HG03025 (cell line): ENCODE measurements around the gene MYH9.

ENCODE experiments used
- ATAC-seq: cut with Tn5 transposase; IDR thresholded peaks from one replicate; pipeline ENCODE4 v1.9.1; 2021; ENCODE audit warnings: mild to moderate bottlenecking, moderate library complexity; ENCODE audit not compliant: unreplicated experiment, low FRiP score

The MYH9 gene

DNA sequence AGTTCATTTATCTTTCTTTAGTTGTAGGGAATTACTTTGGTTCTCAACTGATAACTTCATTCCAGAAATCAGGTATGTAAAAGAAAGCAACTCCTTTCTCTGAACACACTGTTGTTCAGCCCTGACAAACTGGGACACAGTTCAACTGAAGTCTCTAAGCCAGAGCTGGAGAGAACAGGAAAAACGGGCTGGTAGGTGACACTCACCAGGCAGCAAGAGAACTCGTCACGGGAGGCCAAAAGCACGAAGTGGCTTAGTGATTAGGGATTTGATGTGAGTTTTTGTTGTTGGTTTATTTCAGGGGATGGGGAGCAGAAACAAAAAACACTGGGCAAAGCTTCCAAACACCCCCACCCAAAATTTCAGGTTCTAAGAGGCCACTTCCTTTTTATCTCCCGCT is 54.1 kb downstream of the MYH9 start:
- ATAC-seq: no peak

DNA sequence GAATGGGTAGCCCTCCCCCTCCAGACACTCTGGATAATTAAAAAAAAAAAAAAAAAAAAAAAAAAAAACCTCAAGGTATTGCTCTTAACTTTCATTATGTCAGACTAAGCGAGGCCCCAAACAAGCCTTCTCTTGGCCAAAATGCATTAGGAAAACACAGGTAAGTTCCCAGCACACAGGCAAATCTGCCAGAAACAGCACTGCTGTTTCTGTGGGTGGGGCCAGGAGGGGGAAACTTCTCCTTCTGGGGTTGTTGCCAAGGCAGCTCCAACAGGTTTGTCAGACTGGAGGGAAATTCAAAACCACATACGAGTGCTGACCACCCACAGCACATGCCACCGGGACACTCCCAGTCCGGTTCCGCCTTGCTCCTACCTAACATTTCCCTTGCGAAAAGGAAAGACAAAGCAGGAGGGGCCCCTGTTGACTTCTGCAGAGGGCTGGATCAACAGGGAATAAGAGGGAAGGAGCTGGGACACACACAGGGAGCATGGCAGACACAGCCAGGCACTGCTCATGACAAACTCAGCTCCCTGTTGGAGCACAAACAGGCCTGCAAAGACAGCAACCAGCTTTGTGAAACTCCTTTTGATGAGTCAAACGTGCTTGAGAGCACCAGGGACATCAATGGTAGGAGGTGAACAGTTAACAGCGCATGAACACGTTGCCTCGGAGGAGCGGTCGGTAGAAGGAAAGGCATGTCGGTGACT is 55.0 kb downstream of the MYH9 start:
- no peak for ATAC-seq

DNA sequence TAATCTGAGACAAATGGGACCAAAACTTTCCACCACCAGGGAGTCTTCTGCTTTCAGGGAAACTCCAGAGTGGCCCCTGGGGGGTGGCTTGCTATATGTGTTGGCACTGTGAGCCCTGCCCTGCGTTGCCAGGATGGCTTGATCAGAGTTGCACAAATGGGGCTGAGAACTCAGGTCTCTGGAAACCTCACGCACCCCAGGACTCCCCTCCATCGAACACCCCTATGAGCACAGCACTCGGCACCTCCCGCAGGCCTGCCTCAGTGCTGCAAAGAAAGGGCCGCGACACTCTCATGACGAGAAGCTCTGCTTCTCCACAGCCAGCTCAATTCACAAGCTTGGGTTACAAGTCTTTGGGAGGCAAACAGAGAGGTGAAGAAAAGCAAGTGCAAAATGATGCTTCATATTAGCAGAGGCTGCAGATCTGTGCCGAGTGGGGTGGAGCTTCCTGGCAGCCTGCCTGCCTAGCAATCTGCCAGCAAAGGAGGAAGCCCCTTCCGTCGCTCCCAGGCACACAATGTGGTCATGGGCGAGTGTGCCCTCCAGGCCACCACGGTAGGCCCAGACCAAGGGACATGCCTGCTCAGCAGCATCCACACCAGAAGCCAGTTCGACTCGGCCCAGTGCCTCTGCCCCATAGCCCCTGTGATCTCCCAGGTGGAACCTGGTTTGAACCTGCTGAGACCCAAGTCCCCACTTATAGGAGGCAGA is 55.7 kb downstream of the MYH9 start:
- ATAC-seq: no peak

DNA sequence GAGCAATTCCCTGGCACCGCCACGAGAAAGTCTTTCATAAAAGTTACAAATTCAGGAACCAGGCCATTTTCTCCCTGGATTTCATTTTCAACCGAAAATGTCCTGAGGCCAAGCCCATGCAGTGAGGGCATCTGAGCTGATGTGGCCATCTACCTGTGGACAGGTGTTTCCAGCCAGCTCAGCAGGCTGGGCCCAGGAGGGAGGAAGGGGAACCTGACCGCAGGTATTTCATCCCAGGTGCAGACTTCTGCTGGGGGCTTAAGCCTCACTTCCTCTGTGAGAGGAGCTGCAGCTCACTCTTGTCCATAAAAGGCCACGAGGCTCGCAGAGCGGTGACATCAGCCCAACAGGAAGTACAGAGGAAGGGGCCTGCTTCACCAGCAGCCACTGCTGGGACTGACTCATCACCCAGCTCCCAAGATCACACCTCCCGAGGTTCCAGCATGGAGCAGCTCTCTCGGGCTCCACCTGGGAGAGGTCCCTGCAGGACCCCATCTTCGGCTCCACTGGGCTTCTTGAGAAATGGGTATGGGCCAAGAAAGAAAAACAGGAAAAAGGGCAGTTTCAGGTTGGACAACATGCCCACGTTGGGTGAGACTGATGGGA is 56.4 kb downstream of the MYH9 start:
- ATAC-seq: no peak

DNA sequence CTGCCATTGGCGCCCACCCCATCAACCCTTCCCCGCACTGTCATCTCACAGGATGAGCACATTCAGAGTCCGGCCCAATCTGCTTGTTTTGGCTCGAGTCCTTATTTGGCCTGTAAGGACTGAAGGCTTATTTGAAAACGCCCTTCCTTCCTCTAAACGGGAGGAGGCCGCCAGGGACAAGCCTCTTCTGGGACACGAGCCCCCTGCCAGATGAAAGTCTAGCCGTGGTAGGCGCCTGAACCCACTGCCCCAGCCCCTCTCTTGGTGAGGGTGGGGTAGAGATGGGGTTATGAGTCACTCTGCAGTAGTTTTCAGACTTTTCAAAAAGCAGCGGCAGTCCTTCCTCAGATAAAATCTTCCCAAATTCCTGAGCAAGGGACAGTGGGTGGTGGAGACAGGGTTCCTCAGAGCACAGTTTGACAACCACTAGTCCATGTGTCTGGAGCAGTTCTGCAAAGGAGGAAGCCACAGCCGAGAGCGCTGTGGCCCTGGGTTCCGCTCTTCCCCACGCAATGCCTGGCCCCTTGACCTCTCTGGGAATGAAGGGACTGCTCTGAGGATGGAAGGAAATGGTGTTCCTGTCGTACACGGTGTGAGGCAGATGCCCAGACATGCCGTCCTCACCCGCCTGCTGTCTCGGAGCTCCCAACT is 57.0 kb downstream of the MYH9 start:
- ATAC-seq: no peak

DNA sequence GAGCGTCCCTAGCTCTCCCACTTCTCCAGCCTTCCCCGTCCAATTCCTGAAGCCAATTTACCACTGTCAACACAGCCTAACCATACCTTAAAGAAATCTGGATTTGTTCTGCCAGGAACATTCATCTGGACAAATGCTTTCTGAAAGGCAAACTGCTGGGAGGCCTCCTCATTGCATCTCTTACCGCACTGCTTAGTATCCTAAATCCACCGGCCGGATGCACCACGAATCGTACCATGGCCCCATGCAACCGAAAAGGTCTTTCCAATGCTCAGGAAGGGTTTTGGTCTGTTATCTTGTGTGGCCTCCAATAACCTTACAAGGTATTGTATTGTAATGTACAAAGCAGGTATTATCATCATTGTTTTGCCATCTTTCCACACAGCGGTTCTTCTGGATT is 57.6 kb downstream of the MYH9 start:
- no peak for ATAC-seq

DNA sequence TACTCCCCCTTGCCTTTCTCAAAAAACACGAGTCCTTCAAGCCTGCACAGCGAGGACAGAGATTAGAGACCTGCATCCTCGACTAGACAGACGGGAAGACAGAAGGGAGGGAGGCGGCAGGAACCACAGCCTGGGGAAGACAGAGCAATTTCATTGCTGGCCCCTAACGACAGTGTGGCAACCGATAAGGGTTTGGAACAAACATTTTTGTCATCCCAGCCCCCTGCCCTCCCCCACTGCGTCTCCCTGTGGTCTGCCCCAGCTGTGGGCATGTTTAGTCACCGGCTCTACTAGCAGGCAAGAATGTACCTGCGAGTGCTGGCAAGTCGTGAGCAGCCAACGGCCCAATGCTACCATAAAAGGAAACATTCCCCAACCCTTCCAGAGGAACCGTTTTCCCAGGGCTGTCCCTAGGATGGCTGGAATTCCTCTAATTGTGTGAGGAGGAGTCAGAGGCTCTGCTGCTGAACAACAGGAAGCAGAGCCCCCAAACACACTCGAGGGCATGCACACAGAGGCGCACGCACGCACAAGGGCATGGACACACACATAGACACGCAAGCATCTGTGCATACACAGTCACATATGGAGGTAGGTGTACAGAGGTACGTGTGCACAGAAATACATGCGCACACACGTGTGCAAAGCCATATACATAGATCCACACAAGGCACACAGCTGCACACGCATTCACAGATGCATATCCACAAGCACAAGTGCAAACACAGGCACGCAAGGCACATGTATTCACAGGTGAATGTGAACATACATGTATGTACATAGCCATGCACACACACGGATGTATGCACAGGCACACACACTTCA is 58.3 kb downstream of the MYH9 start:
- ATAC-seq: no peak

DNA sequence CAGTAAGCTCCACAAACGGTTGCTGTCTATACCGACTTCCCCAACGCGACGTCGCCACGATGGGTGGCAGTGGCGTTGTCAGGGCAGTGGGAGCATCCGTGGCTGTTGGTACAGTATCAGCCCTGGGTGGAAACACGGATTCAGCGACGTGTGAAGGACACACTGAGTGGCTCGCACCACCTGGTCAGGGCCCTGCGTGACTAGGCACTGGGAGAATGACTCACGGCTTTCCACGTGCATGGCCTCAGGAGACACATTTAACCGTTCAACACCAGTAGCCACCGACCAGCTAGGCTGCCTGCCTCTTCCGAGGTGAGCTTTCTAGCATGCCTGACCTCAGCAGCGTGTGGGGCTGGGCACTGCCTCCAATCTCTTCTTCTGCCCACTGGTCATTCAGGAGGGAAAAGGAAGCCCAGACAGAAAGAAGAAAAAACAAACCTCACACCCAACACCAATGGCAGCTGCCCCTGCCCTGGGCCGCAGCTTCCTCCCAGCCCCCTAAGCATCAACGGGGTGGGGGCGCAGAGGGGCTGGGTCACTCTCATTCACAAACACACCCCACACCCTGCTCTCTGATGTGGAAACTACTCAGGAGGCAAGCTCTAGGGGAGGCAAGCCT is 59.0 kb downstream of the MYH9 start:
- ATAC-seq: no peak

DNA sequence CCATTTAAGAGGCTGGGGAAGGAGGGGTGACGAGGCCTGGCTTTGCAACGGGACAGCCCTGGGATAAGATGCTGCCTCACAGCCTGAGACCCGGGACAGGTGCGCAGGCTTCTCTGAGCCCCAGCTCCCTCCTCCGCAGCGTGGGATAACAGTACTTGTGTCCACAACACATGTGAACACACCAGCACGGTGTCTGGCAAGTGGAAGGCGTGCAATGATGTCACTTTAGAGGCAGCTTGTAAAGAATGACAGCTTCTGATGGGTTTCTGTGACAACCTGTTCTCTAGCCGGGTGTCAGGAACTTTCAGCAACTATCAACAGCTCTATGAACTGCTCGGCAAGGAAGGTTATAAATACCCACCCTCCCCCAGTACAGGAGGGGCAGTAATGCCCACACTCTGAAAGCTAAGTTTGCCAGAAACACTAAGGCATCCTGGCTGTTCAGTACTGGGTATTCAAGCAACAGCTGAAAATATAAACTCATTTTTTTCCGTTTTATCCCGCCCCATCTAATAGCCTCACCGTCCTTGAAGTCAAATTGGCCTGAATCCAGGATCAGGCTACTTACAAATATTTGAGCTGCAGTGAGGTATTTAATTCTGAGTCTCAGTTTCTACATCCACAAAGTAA is 59.7 kb downstream of the MYH9 start:
- no peak for ATAC-seq

DNA sequence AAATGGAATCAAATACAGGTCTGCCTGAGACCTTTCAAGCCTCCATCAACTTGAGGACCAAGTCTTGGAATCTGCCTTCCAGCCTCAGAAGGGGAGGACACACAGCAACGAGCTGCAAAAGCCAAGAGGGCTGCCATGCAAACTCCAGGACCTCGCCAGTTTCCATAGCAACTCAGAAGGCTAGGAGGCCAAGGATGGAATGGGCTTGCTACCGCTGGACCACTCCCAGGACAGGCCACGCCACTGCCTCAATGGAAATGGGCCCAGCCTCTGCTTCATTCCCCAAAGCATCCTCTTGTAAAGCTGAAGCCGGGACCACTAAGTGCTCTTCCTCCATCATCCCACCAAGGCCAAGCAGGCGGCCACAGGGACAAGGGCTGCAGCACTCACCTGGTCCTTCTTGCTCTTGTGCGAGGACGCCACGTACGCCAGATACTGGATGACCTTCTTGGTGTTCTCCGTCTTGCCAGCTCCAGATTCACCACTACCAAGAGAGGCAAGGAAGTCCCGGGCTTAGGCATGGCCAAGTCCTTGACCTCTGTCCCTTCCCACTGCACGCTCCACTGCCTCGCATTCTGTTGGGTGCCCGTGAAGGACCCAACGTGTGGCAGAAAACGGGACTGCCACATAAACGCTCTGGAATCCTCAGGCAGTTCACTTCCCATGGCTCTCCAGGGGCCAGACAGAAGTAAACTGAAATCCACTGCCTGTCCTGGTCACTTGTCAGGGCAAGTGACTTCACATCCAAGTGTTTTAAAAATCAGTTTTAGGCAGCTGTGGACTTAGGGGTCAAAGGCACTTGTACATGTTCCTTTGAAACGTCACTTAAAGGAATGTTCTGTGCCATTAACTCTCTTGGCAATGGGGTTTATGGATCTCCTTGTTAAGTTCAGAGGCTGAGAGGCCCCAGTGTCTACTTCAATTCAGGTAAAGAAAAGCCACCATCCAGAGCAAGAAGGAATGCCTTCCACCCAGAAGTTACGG is 61.3 kb downstream of the MYH9 start:
- ATAC-seq: no peak

DNA sequence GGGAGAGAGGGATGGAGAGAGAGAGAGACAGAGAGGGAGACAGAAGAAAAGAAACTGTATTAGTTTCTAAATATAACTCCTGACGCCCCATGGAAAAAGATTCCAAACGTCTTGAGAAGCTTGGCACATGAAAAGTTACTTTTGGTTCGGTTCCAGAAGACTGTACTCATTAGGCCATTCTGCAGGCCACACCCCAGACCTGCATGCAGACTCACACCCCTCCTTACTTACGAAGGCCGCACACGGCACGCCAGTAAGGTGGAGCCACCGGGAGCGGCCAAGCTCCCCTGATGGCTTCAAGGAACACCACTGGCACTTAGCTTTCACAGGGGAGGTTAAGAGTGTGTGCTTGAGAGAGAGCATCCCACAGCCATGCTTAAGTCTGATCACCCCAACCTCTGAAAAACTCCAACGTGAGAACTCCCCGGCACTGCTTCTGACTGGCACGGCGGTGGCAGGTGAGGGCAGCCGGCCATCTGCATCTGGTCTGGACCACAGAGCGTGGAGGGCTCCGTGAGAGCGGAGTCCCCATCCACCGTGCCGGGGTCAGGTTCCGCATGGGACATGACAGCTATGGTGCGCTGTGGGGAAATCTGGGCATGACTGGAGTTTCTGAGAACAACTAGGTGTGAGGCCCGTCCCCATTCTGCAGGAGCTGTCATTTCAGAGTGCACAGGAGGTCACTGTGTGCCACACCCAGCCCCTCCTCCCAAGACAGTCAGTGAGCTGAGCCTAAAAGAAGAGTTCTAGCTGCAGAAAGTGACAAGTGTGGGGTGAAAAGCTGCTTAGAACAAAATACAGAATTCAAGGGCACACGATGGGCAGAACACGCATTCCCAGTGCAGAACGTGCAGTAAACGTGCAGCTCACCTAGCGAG is 62.4 kb downstream of the MYH9 start:
- ATAC-seq: no peak

DNA sequence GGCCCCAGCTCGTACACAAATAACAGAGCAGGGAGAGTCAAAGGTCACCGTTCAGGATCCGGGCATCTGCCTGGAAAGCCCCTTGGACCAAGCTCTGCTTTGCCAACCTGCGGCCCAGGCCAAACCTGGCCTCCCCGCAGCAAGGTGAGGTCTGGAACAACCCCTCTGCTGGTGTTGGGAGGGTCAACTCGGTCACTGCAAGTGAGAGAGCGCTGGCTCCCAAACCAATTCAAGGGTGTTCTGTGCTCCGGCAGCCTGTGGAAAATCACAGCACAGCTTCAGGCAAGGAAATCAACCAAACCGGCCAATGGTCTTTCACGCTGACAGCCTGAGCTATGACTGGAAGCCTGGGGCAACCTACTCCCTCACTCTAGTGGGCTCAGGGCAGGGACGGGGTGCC is 63.4 kb downstream of the MYH9 start:
- no peak for ATAC-seq

DNA sequence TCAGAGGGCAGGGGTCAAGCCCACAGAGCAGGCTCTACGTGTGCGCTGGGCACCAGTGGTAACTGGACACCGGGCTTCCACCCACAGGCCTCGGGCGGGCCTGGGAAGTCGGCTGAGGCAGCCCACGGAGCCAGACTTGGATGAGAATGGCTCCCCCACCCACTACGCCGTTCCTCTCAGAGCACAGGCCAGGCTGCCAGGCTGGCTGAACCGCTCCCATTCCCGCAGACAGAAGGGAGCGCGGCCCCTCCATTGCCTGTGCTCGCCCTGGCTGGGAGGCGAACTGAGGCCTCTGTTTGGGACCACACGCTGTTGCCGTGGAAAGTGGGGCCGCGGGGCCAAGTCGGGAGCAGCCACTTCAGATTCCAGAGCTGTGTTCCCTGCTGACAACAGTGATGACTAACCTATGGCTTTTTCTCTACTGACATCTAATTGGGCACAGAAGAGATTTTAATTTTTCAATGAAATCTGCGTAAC is 63.9 kb downstream of the MYH9 start:
- ATAC-seq: no peak

DNA sequence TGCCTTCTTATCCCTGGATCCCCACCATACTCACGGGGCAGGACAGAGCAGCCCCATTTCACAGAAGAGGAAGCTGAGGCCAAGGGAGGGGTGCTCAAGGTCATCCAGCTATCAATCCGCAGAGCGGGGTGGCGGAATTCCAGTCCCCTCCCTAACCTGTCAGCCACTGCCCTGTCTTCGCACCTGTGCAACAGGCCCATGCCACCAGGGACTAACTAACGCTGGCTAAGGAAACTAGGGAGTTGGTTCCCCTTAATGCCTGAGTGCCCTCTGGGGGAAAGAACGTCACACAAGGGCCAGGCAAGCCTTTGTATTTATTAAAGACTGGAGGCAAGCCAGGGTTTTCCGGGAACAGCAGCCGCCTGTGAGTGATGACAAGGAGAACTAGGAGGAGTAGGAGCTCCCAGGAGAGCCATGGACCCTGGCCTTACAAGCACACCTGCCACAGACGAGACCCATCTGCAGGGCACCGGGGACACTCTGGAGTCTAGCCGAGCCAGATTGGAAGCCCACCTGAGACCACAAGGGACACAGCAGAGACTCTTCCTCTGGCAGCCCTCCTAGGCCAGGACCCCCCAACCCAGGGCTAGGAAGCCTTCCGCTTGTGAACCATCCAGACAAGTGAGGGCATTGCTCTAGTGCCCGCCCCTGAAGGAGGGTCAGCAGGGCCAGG is 64.4 kb downstream of the MYH9 start:
- ATAC-seq: no peak

DNA sequence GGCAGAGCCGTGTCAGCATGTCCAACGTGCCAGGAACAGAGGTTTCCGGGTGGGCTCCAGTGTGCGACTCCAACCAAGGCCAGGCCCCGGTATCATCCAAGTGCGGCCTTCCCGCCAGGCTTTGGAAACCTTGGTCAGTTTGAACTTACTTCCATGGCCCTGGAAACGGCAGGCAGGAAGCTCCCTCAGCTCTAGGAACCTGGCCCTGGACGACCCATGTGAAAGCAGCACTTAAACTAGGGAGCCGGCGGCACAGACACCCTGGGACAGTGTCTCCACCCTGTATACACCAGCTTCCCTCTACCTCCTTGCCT is 65.2 kb downstream of the MYH9 start:
- no peak for ATAC-seq

DNA sequence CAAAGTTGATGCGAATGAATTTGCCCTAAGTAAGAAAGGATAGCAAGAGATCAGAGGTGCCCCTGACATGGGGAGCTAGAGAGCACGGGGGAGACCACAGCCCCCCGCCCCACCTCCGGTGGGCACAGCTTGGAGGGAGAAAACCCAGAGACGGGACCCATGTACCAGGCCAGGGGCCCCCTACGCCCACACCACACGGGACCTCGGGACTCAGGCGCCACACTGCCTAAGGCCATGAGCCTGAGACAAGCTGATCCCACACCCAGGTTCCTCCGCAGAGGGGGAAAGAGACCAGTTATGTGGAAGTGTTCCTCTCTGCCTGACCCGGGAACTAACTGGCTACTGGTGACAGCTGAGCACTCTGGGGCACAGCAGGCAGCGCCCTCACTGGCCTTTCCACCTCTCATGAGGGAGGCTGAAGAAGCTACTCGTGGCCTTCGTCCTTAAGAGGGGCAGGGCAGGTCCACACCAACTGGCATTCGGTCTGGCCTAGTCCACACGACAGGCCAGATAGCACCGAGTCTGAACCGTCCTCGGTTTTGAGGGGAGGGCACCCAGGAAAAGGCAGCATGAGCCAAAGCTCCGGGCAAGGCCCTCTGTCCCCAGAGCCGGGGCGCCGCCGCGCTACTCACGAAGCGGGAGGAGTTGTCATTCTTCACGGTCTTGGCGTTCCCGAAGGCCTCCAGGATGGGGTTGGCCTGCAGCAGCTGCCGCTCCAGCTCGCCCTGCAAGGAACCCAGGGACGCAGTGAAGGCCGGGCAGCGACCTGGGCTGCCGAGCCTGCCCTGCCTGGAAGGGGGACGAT is 65.8 kb downstream of the MYH9 start:
- ATAC-seq: no peak
